GM19463 (cell line): ENCODE measurements around the gene SFXN2.
"Not testable (repeated sequence)": the region's sequence is repeated elsewhere in the genome, so short reads cannot be mapped to it uniquely, and the experiment has no call there.

Source experiments
- ATAC-seq: cut with Tn5 transposase; IDR thresholded peaks from one replicate; pipeline ENCODE4 v1.9.1; 2021; ENCODE audit warnings: mild to moderate bottlenecking, moderate library complexity; ENCODE audit not compliant: unreplicated experiment

SFXN2 gene

DNA sequence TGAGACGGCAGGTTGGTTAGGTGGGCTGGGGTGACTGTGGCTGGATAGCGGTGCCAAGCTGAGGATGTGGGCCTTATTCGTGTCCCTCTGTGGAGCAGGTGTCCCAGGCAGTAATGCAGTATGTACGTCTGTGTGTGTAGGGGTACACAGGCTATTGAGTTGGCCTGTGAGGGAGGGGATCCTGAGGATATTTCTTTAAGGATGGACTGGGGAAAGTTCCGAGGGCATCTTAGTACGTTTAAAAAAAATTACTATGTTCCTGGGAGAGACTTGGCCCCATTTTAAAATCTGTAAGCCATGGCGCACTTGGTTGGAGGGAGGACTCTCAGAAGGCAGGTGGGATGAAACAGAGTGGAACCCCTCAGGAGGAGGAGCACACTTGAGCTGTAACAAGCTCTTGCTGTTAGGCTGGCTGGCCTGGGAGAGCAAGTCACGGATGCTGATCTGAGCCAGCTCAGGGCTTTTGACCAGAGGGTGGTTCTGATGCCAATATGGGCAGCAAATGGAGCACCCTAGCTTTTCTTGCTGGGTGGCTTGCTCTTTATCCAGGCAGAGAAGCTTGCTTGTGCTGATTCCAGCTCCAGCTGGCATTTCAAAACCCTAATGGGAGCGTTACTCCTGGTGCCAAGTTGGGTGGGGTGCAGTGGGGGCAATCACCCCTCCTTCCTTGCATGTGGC lies 30.1 kb downstream of the SFXN2 start:
- ATAC-seq, result no peak

DNA sequence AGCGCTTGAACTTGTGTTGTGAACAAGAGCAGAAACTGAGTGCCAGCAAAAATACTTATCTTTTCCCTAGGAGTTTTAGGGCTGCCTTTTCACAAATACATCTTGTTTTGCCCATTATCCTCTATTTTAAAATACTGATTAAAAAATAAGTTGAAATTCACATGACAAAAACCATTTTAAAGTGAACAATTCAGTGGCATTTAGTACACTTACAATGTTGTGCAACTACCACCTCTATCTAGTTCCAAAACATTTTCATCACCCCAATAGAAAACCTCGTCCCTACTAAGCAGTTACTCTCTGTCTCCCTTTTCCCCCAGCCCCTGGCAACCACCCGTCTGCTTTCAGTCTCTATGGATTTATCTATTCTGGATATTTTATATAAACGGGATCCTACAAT lies 30.7 kb downstream of the SFXN2 start:
- ATAC-seq, result no peak

DNA sequence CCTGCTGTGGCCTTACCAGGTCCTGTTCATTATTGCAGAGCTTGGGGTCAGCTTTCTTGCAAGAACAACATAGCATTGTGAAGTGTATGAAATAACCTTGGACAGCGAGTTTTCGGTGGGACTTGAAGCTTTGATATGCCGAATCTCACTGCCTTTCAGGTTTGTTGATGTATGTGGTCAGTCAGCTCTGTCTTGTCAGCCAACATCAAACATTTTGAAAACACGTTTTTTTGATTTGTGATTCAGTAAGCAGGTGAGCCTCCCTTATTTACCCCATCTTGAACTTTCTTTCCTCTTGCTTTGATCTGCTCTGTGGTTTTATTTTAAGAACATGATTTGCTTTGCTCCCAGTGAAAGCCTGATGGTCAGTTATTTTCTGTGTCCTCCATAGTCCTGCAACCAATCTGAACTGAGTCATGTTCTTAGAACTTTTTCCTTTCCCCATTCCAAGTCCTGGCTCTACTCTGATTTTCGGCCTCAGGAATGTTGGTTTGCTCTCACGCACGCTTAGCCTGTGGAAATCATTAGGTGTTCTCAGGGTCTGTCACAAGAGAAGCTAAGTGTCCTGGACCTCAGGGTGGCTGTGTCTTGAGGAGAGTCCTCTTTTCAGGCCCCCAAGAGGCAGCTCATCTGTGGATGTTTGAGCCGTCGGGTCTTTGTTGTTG lies 38.0 kb downstream of the SFXN2 start:
- ATAC-seq, result no peak

DNA sequence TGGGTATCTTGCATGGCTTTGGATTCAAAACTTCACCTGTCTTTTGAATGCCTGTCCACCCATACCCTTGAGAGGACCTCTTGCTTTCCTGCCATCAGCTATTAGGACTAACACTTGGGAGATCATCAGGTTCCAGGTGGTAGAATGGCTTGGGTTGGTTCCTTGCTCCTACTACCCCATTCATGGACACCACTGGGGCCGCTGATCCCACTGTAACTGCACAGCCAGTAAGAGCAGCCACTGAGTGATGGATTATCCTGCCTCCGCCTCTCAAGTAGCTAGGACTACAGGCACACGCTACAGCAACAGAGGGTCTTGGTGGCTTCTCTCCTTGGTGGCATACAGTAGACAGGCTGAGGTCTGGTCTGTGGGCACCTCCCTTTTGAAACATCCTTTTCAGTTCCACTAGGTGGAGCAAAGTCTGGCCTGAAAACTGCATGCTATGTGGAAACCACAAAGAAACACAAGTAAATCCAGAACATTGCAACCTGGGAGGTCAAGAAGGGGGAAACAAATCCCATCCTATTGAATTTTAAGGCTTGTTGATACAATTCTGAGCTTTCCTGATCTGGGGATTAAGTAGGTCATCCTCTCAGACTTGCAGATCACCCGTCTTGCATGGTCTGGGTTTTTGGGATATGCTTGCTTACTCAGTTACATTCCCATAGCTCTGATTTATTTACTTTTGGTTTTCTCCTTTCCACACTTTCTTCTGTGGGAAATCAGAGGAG lies 38.7 kb downstream of the SFXN2 start:
- ATAC-seq, result no peak

DNA sequence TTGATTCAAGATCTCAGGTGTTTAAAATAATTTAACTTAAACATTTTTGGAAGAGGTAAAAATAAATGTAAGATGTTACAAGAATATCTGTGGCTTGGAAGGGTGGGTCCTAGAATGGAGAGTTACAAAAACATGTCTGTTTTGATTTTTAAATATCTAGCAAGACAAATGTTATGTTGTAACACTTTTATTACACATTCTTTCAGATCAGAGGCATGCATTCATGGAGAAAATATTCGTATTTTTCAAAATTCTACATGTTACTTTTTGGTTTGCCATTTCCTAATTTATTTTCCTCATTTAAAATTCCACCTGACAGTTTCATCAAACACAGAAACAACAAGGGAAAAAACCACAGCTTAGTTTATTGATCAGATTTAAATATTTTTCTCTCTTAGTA lies 39.3 kb downstream of the SFXN2 start:
- no peak for ATAC-seq

DNA sequence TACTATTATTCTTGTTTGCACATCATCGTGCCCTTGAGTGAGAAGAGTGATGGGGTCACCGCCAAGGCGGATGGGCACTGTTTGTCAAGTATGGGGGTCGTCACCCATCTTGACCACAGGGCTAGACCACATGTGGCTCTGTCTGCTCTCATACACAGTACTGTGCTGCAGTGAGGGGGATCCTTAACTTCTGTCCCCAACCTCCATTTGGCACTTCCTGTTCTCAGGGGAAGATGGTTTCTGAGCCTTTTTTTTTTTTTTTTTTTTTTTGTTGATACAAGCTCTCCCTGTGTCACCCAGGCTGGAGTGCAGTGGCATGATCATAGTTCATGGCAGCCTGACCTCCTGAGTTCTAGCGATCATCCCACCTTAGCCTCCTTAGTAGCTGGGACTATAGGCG lies 42.9 kb downstream of the SFXN2 start:
- ATAC-seq, result no peak

DNA sequence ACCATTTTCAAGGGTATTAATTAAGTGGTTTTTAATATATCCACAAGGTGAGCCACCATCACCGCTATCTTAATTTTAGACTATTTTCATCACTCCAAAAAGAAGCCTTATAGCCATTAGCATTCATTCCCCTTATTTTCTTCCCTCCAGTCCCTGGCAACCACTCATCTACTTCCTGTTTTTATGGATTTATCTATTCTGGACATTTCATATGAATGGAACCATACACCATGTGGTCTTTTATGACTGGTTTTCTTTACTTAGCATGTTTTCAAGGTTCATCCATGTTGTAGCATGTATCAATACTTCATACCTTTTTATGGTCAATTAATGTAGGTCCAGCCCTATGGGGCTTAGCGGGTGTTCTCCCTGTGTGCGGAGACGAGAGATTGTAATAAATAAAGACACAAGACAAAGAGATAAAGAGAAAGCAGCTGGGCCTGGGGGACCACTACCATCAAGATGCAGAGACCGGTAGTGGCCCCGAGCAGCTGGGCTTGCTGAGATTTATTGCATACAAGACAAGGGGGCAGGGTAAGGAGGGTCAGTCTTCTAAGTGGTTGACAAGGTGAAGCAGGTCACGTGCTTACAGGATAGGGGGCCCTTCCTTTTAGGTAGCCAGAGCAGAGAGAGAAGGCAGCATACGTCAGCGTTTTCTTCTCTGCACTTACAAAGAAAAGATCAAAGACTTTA lies 44.0 kb downstream of the SFXN2 start:
- no peak for ATAC-seq

DNA sequence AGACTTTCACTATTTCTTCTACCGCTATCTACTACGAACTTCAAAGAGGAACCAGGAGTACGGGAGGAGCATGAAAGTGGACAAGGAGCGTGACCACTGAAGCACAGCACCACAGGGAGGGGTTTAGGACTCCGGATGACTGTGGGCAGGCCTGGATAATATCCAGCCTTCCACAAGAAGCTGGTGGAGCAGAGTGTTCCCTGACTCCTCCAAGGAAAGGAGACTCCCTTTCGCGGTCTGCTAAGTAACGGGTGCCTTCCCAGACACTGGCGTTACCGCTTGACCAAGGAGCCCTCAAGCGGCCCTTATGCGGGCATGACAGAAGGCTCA lies 44.5 kb downstream of the SFXN2 start:
- not testable (repeated sequence) for ATAC-seq

DNA sequence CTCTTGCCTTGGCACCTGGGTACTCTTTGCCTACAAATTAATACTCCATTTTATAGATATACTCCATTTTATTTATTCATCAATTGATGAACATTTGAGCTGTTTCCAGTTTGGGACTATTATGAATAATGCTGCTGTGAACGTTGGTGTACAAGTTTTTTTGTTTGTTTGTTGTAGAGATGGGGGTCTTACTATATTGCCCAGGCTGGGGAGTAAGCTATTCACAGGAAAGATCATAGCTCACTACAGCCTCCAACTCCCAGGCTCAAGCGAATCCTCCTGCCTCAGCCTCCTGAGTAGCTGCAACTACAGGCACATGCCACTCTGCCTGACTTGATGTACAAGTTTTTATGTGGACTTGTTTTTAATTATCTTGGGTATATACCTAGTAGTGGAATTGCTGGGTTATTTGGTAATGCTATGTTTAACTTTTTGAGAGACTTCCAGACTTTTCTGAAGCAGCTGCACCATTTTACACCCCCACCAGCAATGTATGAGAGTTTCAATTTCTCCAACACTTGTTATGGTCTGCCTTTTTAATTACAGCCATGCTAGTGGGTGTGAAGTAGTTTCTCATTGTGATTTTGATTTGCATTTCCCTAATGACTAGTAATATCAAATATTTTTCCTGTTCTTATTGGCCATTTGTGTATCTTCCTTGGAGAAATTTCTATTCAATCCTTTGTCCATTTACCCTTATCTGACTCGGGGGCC lies 45.2 kb downstream of the SFXN2 start:
- no peak for ATAC-seq

DNA sequence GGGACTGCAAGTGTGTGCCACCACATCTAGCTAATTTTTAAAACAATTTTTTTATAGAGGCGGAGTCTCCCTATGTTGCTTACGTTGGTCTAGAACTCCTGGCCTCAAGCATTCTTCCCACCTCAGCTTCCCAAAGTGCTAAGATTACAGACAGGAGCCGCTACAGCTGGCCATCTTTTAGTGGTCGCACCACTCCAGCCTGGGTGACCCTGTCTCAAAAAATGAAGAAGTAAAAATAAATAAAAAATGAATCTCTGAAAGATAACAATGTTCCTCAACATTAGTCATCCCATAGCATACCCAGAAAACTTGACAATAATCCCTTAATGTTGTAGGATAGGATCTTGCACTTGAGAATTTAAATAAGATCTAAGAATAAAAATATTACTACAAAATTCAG lies 47.5 kb downstream of the SFXN2 start:
- no peak for ATAC-seq

DNA sequence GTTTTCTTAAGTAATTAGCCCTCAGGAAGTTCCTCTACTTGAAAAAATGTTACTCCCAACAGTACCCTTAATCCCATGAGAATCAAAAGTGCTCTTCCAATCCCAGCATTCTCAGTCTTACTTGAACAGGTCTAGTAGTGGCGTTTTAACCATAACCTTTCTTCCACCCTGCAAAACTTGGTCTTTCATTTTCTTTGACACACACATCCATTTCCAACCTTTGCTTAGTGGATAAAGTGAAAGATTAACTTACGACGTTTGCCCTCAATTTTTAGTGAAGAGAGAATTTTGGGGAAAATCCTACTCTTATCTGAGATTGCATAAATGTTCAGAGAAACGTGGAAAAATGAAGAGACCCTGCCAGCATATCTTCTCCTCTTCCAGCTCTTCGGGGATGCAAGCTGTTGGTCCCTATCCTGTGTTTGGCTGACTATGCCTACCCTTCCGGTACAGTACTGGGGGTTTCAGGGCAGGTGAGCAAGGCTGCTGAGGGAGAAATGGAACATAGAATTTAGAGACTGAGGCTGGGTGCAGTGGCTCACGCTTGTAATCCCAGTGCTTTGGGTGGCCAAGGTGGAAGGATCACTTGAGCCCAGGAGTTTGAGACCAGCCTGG lies 48.1 kb downstream of the SFXN2 start:
- no peak for ATAC-seq

DNA sequence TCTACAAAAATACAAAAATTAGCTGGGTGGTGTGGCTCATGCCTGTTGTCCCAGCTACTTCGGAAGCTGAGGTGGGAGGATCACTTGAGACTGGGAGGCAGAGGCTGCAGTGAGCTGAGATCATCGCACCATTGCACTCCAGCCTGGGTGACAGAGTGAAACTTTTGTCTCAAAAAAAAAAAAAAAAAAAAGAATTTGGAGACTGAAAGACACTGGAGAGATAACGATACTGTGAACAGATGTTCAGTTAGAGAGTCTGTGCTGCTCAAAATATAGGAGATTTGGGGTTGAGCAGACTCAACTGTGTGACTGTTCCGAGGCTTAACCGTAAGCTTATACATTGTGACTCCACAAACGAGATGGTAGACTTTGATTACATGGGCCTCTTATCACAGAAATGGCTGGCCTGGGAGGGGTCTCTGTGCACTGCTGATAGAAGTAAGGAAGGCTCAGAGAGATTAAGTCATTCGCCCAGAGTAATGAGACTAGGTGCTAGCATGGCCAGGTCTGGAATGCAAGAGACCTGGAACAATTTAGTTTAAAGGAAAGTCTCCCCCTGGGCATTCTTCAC lies 48.7 kb downstream of the SFXN2 start:
- ATAC-seq, result no peak

DNA sequence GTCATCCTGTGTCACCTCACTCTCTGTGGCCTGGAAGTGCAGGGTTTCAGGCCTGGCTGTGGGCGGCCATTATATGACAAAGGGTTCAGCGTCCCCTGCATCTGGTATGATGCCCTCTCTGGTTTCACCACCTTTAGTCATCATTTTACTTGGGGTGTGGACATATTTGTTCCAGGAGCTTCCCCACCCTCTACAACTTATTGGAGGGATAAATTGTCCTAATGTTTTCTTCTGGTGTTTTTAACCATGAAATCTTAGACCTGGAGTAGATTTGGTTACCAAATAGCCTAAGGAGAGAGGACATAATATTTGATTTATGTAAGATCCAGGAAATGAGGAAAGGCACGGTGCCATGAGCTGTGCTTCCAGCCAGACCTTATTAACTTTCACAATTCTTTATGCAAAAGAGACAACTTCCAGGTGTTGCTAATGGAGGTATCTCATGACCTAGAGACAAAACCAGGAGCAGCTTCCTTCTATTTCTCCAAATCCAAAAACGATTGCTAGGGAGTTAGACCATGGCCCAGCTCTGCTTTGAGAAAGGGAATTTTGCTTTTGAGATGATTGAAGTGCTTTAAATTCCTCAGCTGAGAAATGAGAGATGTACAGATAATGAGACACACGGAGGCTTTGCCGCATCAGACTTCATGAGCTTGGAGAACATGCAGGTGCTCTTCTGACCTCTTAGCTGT lies 50.2 kb downstream of the SFXN2 start:
- ATAC-seq, result no peak

DNA sequence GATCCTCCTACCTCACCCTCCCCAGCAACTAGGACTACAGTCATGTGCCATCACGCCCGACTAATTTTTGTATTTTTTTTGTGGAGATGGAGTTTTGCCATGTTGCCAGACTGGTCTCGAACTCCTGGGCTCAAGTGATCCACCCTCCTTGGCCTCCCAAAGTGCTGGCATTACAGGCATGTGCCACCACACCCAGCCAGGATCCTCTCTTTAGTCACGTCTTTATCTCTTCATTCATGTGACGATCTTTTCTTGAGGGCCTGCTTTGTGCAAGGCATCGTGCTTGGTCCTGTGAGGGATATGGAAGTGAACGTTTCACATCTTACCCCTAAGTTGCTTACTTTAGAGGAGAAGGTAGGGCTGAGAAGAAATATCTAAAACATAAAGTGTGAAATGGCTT lies 50.9 kb downstream of the SFXN2 start:
- no peak for ATAC-seq

DNA sequence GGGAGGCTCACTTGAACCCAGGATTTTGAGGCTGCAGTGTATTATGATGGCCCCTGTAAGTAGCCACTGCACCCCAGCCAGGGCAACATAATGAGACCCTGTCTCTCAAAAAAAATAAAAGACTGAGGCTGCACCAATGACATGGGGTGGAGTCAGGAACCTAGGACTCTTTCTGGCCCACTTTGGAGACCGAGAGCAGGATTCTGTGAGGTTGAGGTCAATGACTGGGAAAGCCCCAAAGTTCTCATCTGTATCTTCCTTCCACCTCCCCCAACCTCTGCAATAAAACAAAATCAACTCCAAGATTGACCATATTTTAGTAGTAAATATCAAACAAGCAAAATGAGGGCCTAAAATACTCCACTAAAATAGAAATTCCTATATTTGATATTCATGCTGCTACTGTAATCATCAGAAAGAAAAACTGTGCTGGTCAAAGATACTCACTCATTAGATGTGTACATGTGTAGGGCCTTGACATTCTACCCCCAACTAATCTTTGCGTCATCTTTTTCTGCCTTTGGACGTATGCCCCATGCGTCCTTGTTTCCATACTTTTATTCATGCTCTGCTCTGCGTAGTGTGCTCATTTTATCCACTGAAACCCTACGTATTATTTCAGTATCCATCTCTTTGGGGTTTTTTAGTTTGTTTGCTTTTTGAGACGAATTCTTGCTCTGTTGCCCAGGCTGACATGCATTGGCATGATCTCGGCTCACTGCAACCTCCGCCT lies 53.2 kb downstream of the SFXN2 start:
- ATAC-seq, result no peak

DNA sequence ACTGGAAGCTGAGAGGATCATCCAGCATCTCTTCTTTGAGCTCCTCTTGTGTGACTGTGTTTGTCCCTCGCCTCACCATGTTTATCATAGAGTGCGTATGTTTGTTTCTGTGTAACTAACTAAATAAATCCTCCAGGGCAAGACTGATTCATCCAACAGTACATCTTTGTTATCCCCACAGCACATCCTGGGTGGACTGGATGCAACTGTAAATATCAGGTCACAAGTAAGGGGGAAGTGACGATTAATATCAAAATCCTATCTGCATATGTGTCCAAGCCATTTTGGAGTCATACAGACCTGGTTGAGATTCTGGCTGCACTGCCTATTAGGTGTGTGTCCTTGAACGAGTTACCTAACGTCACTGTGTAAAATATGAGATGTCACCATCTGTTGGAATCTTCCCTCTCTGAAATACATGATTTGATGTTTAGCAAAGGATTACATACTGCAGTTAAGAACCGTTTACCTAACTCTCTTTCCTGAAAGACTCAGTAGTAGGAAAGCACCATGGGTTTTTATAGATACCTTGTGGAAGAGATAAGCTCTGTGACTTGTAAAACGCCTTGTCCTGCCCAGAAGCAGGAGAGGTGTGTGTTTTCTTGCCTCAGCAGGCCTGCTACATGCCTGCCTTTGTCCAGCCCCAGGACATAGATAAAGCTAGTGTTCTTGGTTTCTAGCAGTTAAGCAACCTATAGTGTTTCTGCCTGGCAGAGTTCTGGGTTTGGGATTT lies 55.1 kb downstream of the SFXN2 start:
- no peak for ATAC-seq

DNA sequence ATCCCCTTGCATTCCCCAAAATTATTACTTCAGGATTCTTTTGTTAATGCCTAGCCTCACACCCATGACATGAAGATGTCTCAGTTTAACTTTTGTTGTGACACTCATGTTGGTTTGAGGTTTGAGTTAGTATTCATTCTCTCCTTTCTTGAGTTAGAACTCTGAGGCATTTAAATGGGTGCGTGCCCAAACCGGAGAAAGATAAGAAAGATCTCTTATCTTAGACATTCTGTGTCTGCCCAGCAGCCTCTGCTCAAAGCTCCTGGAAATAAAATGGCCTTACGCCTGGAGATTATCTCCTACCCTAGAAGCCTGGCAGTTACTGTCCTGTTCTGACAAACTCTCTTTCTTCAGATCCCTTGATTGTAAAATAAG lies 55.7 kb downstream of the SFXN2 start:
- ATAC-seq, result no peak

DNA sequence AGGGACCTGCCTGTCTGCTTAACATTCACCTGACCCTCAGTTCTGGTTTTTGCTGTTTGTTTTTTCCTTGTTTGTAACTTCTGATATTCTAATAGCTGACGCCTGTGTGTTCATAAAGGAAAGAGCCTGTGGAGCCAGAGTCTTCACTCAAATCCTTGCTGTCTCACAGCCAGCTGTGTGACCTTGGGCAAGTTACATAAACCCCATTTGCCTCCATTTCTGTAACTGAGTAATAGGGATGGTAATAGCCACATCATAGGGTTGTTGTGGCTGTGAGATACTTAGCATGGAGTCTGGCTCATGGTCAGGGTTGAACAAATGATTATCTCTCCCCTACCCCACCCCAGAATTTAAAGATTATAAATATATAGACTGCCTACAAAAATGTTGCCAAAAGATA lies 56.4 kb downstream of the SFXN2 start:
- no peak for ATAC-seq

DNA sequence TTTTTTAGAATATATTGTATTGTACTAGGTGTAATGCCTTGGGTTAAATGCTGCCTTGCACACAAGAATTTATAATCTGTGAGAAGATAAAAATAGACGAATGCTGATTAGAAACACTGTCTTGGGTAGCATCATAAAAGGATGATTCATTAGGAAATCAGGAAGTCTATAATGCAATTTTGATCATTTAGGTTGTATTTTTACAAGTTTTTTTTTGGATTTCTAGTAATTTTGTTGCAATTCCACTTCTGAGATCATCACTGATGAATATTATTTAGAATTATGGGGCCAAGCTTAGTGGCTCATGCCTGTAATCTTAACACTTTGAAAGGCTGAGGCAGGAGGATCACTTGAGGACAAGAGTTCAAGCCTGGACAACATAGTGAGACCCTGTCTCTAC lies 58.9 kb downstream of the SFXN2 start:
- ATAC-seq, result no peak
